ENCODE data around the gene SBF2.

SBF2 gene

DNA sequence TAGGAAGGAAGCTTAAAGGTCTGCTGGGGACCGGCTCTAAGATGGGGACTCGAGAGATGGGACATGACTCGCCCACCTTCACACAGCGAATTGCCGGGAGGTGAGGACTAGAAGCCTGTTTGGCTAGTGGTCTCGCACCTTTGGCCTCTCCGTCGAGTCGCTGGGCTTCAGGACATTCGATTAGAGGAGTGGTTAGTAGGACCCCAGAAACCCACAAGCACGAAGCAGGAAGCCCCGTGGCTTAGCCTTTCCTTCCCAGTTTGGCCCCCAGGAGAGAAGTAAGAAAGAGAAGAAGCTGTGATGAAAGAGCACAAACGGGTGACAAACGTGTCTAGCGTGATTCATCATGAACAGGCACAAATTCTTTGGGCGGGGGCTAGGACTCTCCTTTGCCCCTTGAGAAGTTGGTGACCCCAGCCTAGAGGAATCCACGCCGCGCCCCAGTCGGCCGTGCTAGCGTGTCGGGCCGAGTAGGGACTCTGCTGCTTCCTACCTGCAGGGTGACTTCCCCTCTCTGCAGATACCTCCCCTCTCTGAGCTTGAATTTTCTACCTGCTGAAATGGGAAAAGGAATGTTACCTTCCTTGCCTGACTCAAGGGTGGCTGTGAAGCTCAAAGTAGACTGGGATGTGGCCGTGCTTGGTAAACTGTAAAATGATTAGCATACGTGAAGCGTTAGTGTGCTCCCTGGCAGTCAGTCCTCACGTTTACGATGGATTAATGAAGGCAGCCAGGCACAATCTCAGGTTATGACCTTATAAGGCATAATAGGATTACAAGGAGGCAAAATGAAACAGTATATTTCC, 9.7 kb upstream of the SBF2 start:
- DNase-seq = peak; percentile 25

DNA sequence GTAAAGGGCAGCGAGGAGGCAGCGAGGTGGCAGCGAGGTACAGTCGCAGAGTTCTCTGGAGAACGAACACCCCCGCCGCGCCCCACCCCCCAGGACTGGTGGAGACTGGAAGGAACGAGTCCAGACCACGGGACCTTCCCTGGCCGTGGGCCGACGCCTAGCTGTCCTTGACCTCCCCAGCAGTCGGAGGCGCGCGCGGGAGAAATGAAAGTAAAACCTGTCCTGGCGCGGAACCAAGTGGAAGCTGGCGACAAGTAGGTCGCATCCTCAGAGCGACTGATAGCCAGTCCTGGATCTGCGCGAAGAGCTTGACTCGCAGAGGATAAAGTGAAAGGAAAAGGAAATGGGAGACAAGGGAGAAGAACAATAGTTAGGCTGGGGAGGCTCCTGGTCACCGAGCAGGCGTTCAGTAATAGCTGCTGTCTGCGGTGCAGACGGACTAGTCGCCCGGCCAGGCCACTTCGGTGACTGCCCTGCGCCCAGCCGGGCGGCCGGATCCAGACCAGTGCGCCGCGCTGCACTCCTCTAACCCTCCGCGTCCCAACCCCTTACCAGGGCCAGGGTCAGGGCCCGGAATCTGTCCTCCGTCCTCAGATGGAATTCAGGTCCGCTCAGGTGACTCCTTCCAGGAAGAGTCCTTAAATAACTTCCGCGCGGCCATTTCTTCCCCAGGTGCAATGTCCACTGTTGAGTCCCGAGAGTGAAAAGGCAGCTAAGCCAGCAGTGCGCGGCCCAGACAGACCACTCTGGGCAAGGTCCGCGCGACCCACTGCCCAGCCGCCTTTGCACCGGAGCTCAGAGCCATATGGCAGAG, 8.9 kb upstream of the SBF2 start:
- Histone ChIP-seq H3K27ac (no peak overlapping the region; the same call in 1 of the 2 replicates), H3K4me3 (ENCODE audit: low read depth, low read length) (peak overlapping the region; percentile 42), H3K36me3 (no peaks in the 10 kb centered on the region), H3K27me3 (ENCODE audit: insufficient read depth, low read depth, severe bottlenecking) (peaks cover 24% of the 10 kb centered on the region), H3K9me3 (ENCODE audit: severe bottlenecking) (no peaks in the 10 kb centered on the region)
- TF ChIP-seq, protein P1, sequence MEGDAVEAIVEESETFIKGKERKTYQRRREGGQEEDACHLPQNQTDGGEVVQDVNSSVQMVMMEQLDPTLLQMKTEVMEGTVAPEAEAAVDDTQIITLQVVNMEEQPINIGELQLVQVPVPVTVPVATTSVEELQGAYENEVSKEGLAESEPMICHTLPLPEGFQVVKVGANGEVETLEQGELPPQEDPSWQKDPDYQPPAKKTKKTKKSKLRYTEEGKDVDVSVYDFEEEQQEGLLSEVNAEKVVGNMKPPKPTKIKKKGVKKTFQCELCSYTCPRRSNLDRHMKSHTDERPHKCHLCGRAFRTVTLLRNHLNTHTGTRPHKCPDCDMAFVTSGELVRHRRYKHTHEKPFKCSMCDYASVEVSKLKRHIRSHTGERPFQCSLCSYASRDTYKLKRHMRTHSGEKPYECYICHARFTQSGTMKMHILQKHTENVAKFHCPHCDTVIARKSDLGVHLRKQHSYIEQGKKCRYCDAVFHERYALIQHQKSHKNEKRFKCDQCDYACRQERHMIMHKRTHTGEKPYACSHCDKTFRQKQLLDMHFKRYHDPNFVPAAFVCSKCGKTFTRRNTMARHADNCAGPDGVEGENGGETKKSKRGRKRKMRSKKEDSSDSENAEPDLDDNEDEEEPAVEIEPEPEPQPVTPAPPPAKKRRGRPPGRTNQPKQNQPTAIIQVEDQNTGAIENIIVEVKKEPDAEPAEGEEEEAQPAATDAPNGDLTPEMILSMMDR (IDR thresholded peaks at IDR 0.05; ENCODE audit: low read depth, low read length) = no peak
- peak; percentile 60 for DNase-seq

More for the DNA sequence above, 9.7 kb upstream of the SBF2 start:
- H3K27me3 ChIP-seq (ENCODE audit: insufficient read depth, low read depth, severe bottlenecking) = peaks cover 29% of the 10 kb centered on the region
- no peaks in the 10 kb centered on the region for H3K9me3 ChIP-seq (ENCODE audit: severe bottlenecking)
- peak overlapping the region; percentile 42 for H3K4me3 ChIP-seq (ENCODE audit: low read depth, low read length)
- H3K27ac ChIP-seq = no peak overlapping the region; the same call in 1 of the 2 replicates
- TF ChIP-seq, protein P1 (IDR thresholded peaks at IDR 0.05; ENCODE audit: low read depth, low read length) = no peak
- no peaks in the 10 kb centered on the region for H3K36me3 ChIP-seq

DNA sequence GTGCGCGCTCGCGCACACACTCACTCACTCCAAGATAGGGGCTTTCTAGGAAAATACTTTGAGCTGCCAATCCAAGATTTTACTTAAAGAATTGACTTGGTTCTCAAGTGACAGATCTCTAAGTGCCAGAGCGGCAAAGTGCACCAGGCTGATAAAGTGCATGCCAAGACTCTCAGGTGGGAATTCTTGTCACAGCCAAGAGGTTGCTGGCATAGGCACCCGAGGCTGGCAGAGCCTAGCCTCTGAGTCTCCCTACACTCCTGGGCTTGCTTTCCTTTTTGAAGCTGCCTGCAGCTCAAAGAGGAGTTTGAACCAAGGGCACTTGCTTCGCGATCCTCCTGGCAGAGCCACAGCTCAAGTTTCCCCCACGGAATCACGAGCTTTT, 8.3 kb upstream of the SBF2 start:
- TF ChIP-seq, protein P1 (IDR thresholded peaks at IDR 0.05; ENCODE audit: low read depth, low read length) = no peak
- no peak overlapping the region for H3K27ac ChIP-seq
- H3K9me3 ChIP-seq (ENCODE audit: severe bottlenecking) = no peaks in the 10 kb centered on the region
- no peaks in the 10 kb centered on the region for H3K36me3 ChIP-seq
- DNase-seq = no peak
- H3K4me3 ChIP-seq (ENCODE audit: low read depth, low read length) = peak overlapping the region; percentile 42
- peaks cover 22% of the 10 kb centered on the region for H3K27me3 ChIP-seq (ENCODE audit: insufficient read depth, low read depth, severe bottlenecking)

DNA sequence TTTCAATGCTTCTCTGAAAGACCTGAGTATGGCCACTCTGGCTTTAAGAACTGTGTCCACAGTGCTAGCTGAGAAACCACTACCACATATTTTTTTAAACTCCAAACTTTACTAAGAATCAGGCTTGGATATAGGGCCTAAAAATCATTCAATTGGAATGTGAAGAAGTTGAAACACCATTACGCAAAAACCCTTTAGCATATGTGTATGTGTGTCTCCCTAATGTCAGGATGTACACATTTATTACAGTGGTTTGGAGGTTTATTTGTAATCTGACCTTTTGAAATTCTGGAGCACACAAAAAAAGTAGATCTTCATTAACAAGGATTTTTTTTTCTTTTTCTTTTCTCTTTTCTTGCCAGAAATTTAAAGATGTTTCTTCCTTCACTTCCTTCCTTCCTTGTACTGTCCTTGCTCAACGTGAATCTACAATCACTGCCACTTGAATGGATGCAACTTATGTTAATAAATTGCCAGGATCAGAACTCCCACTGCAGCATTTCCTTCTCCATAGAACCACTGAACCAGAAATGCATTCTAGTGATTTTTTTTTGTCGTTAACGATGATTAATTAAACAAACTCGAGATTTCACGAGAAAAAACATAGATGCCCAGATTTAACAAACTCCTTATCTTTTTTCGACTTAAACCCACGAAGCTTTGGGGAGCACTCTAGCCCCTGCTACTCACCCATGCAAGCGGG, 7.8 kb upstream of the SBF2 start:
- Histone ChIP-seq H3K4me3 (ENCODE audit: low read depth, low read length) (no peak overlapping the region), H3K27ac (no peak overlapping the region), H3K36me3 (no peaks in the 10 kb centered on the region), H3K27me3 (ENCODE audit: insufficient read depth, low read depth, severe bottlenecking) (peaks cover 16% of the 10 kb centered on the region), H3K9me3 (ENCODE audit: severe bottlenecking) (no peaks in the 10 kb centered on the region)
- TF ChIP-seq, protein P1 (IDR thresholded peaks at IDR 0.05; ENCODE audit: low read depth, low read length) = no peak
- no peak for DNase-seq

DNA sequence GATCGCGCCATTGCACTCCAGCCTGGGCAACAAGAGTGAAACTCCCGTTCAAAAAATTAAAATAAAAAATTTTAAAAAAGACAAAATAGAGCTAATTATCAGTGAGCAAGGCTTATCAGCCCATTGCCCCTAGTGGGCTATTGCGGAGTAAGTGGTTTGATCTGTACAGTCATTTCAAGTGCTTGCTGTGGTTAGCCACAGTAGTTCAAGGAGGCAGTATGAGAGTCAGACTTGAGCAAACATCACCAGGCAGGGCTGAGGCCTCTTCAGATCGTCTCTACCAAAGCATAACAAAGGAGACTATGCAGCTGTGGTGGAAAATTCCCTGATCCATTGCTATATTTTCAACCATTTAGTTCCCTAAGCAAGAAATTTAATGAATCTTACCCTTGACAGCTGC, 4.3 kb upstream of the SBF2 start:
- TF ChIP-seq, protein P1 (IDR thresholded peaks at IDR 0.05; ENCODE audit: low read depth, low read length) = 0 out of 2 replicates have a peak, but pooled peaks have one; percentile 9
- Histone ChIP-seq H3K4me3 (ENCODE audit: low read depth, low read length) (no peak overlapping the region), H3K27me3 (ENCODE audit: insufficient read depth, low read depth, severe bottlenecking) (peaks cover 4% of the 10 kb centered on the region), H3K36me3 (no peaks in the 10 kb centered on the region), H3K27ac (no peak overlapping the region), H3K9me3 (ENCODE audit: severe bottlenecking) (no peaks in the 10 kb centered on the region)
- DNase-seq = no peak

All from WERI-Rb-1 (cell line).